GM12891 (cell line): ENCODE data around the gene BACH2.

Experiments
- POLR2A ChIP-seq: IDR thresholded peaks from 2 replicates; pipeline ENCODE4 v1.6.1; 2011; ENCODE audit warnings: low read depth, low read length, control low read depth
- POLR2AphosphoS5 ChIP-seq: IDR thresholded peaks from 2 replicates; pipeline ENCODE4 v1.6.1; 2011; ENCODE audit warnings: low read depth, low read length, control low read depth
- POU2F2 ChIP-seq: IDR thresholded peaks from 2 replicates; pipeline ENCODE4 v1.6.1; 2011; ENCODE audit warnings: low read depth, mild to moderate bottlenecking, control low read depth, low read length, moderate library complexity
- TAF1 ChIP-seq: IDR thresholded peaks from 2 replicates; pipeline ENCODE4 v1.6.1; 2011; ENCODE audit warnings: low read depth, low read length, control low read depth

GRCh38 chr6:90329386-90330077 is 32.9 kb upstream of the BACH2 start:
- TF ChIP-seq POLR2AphosphoS5, result no peak
- no peak for TF ChIP-seq POLR2A
- TF ChIP-seq TAF1, result no peak
- no peak for TF ChIP-seq POU2F2
